ENCODE data around the gene CHMP1A.

CHMP1A gene

GRCh38 chr16:89619840-89620239 is 37.7 kb downstream of the CHMP1A start:
- H3K9ac ChIP-seq (ENCODE audit: low read length) = no peak overlapping the region
- H3K36me3 ChIP-seq (ENCODE audit: control insufficient read depth, insufficient read depth, low read length, severe bottlenecking) = no peaks in the 10 kb centered on the region
- H3K4me1 ChIP-seq (ENCODE audit: control insufficient read depth, insufficient read depth, low read length) = peaks cover 16% of the 10 kb centered on the region
- H3K27me3 ChIP-seq (replicated peaks; ENCODE audit: control insufficient read depth, insufficient read depth, low read length) = peaks cover 23% of the 10 kb centered on the region
- DNase-seq (ENCODE audit: low read depth) = peak; percentile 61
- no peak overlapping the region for H3K4me3 ChIP-seq (ENCODE audit: low read length)
- H3K9me3 ChIP-seq (ENCODE audit: control insufficient read depth, low read length) = no peaks in the 10 kb centered on the region

- H3K9ac ChIP-seq (ENCODE audit: low read length) = no peak overlapping the region
- no peak overlapping the region for H3K4me3 ChIP-seq (ENCODE audit: low read length)
- peaks cover 13% of the 10 kb centered on the region for H3K4me1 ChIP-seq (ENCODE audit: control insufficient read depth, insufficient read depth, low read length)
- peak; percentile 43 for DNase-seq (ENCODE audit: low read depth)
- H3K9me3 ChIP-seq (ENCODE audit: control insufficient read depth, low read length) = no peaks in the 10 kb centered on the region
- no peaks in the 10 kb centered on the region for H3K36me3 ChIP-seq (ENCODE audit: control insufficient read depth, insufficient read depth, low read length, severe bottlenecking)
- peaks cover 17% of the 10 kb centered on the region for H3K27me3 ChIP-seq (replicated peaks; ENCODE audit: control insufficient read depth, insufficient read depth, low read length)
These were observed 39.2 kb downstream of the CHMP1A start for GRCh38 chr16:89618109-89618998.

- Histone ChIP-seq H3K36me3 (ENCODE audit: control insufficient read depth, insufficient read depth, low read length, severe bottlenecking) (no peaks in the 10 kb centered on the region), H3K4me1 (ENCODE audit: control insufficient read depth, insufficient read depth, low read length) (peaks cover 12% of the 10 kb centered on the region), H3K27me3 (replicated peaks; ENCODE audit: control insufficient read depth, insufficient read depth, low read length) (peaks cover 25% of the 10 kb centered on the region), H3K4me3 (ENCODE audit: low read length) (no peak overlapping the region), H3K9ac (ENCODE audit: low read length) (no peak overlapping the region), H3K9me3 (ENCODE audit: control insufficient read depth, low read length) (no peaks in the 10 kb centered on the region)
- no peak for DNase-seq (ENCODE audit: low read depth)
These were observed 40.5 kb downstream of the CHMP1A start for GRCh38 chr16:89617036-89617435.

- H3K27me3 ChIP-seq (replicated peaks; ENCODE audit: control insufficient read depth, insufficient read depth, low read length) = peaks cover 21% of the 10 kb centered on the region
- no peaks in the 10 kb centered on the region for H3K36me3 ChIP-seq (ENCODE audit: control insufficient read depth, insufficient read depth, low read length, severe bottlenecking)
- no peak overlapping the region for H3K9ac ChIP-seq (ENCODE audit: low read length)
- no peaks in the 10 kb centered on the region for H3K9me3 ChIP-seq (ENCODE audit: control insufficient read depth, low read length)
- peaks cover 12% of the 10 kb centered on the region for H3K4me1 ChIP-seq (ENCODE audit: control insufficient read depth, insufficient read depth, low read length)
- no peak overlapping the region for H3K4me3 ChIP-seq (ENCODE audit: low read length)
- DNase-seq (ENCODE audit: low read depth) = no peak
These were observed 40.9 kb downstream of the CHMP1A start for GRCh38 chr16:89616623-89617022.

- no peaks in the 10 kb centered on the region for H3K36me3 ChIP-seq (ENCODE audit: control insufficient read depth, insufficient read depth, low read length, severe bottlenecking)
- H3K4me1 ChIP-seq (ENCODE audit: control insufficient read depth, insufficient read depth, low read length) = peaks cover 12% of the 10 kb centered on the region
- H3K4me3 ChIP-seq (ENCODE audit: low read length) = no peak overlapping the region
- no peaks in the 10 kb centered on the region for H3K9me3 ChIP-seq (ENCODE audit: control insufficient read depth, low read length)
- DNase-seq (ENCODE audit: low read depth) = peak; percentile 50
- H3K9ac ChIP-seq (ENCODE audit: low read length) = no peak overlapping the region
- H3K27me3 ChIP-seq (replicated peaks; ENCODE audit: control insufficient read depth, insufficient read depth, low read length) = peaks cover 17% of the 10 kb centered on the region
These were observed 41.9 kb downstream of the CHMP1A start for GRCh38 chr16:89615596-89616090.

- Histone ChIP-seq H3K27me3 (replicated peaks; ENCODE audit: control insufficient read depth, insufficient read depth, low read length) (peaks cover 17% of the 10 kb centered on the region), H3K4me1 (ENCODE audit: control insufficient read depth, insufficient read depth, low read length) (peaks cover 9% of the 10 kb centered on the region), H3K4me3 (ENCODE audit: low read length) (no peak overlapping the region), H3K36me3 (ENCODE audit: control insufficient read depth, insufficient read depth, low read length, severe bottlenecking) (no peaks in the 10 kb centered on the region), H3K9ac (ENCODE audit: low read length) (no peak overlapping the region), H3K9me3 (ENCODE audit: control insufficient read depth, low read length) (no peaks in the 10 kb centered on the region)
- no peak for DNase-seq (ENCODE audit: low read depth)
These were observed 42.3 kb downstream of the CHMP1A start for GRCh38 chr16:89615176-89615575.

GRCh38 chr16:89613954-89614459 is 43.5 kb downstream of the CHMP1A start:
- peaks cover 5% of the 10 kb centered on the region for H3K4me1 ChIP-seq (ENCODE audit: control insufficient read depth, insufficient read depth, low read length)
- no peaks in the 10 kb centered on the region for H3K9me3 ChIP-seq (ENCODE audit: control insufficient read depth, low read length)
- no peak overlapping the region for H3K9ac ChIP-seq (ENCODE audit: low read length)
- no peaks in the 10 kb centered on the region for H3K36me3 ChIP-seq (ENCODE audit: control insufficient read depth, insufficient read depth, low read length, severe bottlenecking)
- H3K4me3 ChIP-seq (ENCODE audit: low read length) = no peak overlapping the region
- peaks cover 17% of the 10 kb centered on the region for H3K27me3 ChIP-seq (replicated peaks; ENCODE audit: control insufficient read depth, insufficient read depth, low read length)
- DNase-seq (ENCODE audit: low read depth) = no peak

GRCh38 chr16:89613231-89613953 is 44.1 kb downstream of the CHMP1A start, which contains the start of gene DPEP1:
DPEP1 (plus strand) TSS chr16:89613642; CDS start chr16:89630411, 16,769 bp downstream.
- H3K4me1 ChIP-seq (ENCODE audit: control insufficient read depth, insufficient read depth, low read length) = peaks cover 3% of the 10 kb centered on the region
- no peaks in the 10 kb centered on the region for H3K9me3 ChIP-seq (ENCODE audit: control insufficient read depth, low read length)
- H3K9ac ChIP-seq (ENCODE audit: low read length) = no peak within 1 kb of the TSS
- DNase-seq (ENCODE audit: low read depth) = no peak
- peaks cover 17% of the 10 kb centered on the region for H3K27me3 ChIP-seq (replicated peaks; ENCODE audit: control insufficient read depth, insufficient read depth, low read length)
- no peak within 1 kb of the TSS for H3K4me3 ChIP-seq (ENCODE audit: low read length)
- H3K36me3 ChIP-seq (ENCODE audit: control insufficient read depth, insufficient read depth, low read length, severe bottlenecking) = no peaks in the 10 kb centered on the region

GRCh38 chr16:89612415-89613166 is 44.9 kb downstream of the CHMP1A start:
- Histone ChIP-seq H3K4me3 (ENCODE audit: low read length) (no peak overlapping the region), H3K9me3 (ENCODE audit: control insufficient read depth, low read length) (no peaks in the 10 kb centered on the region)

GRCh38 chr16:89610108-89610453 is 47.4 kb downstream of the CHMP1A start:
- H3K9ac ChIP-seq (ENCODE audit: low read length) = no peak overlapping the region
- H3K9me3 ChIP-seq (ENCODE audit: control insufficient read depth, low read length) = no peaks in the 10 kb centered on the region
- H3K27me3 ChIP-seq (replicated peaks; ENCODE audit: control insufficient read depth, insufficient read depth, low read length) = peaks cover 27% of the 10 kb centered on the region
- no peak overlapping the region for H3K4me3 ChIP-seq (ENCODE audit: low read length)
- no peak for DNase-seq (ENCODE audit: low read depth)
- H3K4me1 ChIP-seq (ENCODE audit: control insufficient read depth, insufficient read depth, low read length) = no peaks in the 10 kb centered on the region
- H3K36me3 ChIP-seq (ENCODE audit: control insufficient read depth, insufficient read depth, low read length, severe bottlenecking) = no peaks in the 10 kb centered on the region

More at GRCh38 chr16:89612415-89613166, 44.9 kb downstream of the CHMP1A start:
- peaks cover 24% of the 10 kb centered on the region for H3K27me3 ChIP-seq (replicated peaks; ENCODE audit: control insufficient read depth, insufficient read depth, low read length)
- no peaks in the 10 kb centered on the region for H3K36me3 ChIP-seq (ENCODE audit: control insufficient read depth, insufficient read depth, low read length, severe bottlenecking)
- no peaks in the 10 kb centered on the region for H3K4me1 ChIP-seq (ENCODE audit: control insufficient read depth, insufficient read depth, low read length)
- no peak overlapping the region for H3K9ac ChIP-seq (ENCODE audit: low read length)
- DNase-seq (ENCODE audit: low read depth) = no peak
